ENCODE data around the gene SASH3.

Gene SASH3

DNA sequence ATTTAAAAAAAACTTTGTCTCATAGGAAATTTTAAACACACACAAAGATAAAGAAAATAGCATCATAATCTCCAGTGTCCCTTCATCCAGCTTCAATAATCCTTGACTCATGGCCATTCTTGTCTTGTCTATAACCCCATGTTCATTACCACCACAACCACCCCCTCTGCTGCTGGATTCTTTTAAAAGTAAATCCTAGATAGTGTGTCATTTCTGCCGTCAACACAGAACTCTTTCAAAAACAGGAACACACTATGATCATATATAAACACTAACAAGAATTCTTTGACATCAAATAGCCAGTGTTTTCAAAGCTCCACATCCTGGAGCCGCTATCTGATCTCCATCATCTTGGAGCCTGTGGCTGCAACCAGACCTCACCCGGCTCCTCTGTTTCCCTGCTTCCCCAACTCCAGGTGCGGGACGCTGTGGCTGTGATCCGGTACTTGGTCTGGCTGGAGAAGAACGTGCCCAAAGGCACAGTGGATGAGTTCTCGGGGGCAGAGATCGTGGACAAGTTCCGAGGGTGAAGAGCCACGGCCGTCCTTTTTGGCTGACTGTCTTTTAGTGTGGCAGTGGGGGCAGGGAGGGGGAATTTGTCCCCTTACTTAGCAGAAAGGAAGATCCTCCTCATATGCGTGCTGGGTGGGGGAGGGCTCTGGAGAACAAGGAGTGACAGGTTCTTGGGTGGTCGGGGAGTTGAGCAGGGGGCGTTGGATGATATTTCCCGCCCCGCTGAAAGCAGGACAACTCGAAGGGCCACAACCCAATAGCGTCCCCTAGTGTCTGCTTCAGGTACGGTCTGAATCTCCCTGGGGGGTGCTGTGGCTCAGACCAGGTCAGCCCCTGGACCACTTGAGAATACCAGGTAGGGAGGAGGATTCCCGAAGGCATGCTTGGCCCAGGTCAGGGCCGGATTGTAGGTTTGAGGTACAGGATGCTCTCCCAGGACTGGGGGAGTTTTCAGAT is 25.4 kb upstream of the SASH3 start:
- intact Hi-C loops (cut with DNase I) = no loop called here
- DNase-seq = peak in 2 of 42 donors; percentile 4 to 23

- intact Hi-C loops (cut with DNase I) = no loop called here
- DNase-seq = no peak
Measured at GRCh38 chrX:129755779-129756650, 23.7 kb upstream of the SASH3 start.

DNA sequence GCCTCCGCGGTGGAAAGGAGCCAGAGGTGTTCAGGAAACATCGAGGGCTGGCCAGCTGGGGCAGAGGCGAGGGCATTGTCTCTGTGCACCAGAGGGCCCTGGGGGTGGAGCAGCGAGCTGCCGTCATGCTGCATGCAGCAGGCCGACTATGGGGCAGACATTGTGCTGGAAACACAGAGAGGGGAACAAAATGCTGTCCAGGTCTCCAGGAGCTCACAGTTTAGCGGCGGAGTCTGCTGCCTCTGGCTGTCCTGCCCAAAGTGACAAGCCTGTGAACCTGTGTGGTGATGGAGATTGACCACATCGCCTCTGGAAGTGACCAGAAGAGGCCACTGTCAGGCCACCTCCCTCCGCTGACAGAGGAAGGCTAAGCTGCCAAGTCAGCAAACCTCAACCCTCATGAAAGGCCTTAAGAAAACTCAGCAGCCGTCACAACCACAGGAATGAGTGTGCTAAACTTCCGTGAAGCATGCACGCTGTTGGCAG is 20.1 kb upstream of the SASH3 start:
- intact Hi-C loops (cut with DNase I) = no loop called here
- DNase-seq = peak; percentile 8 to 77 (median 57)

DNA sequence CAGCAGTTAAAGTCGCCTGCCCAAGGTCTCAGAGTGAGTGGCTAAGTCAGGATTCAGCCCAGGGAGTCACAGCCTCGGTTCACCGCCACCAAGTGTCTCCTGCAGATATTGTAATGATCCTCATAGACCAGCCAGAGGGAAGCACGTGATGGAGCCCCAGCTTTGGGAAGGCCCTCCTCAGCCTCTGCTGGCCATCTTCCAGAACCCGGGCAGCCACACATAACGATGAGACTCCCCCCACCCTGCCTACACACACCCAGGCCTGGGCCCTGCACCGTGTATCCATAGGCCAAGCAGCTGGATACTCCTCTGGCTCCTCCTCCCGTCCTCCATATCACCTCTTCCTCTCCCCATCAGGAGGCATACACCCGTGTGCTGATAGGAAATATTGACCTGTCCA is 19.6 kb upstream of the SASH3 start:
- DNase-seq = peak in 1 of 42 donors; percentile 24
- intact Hi-C loops (cut with DNase I) = no loop called here

DNA sequence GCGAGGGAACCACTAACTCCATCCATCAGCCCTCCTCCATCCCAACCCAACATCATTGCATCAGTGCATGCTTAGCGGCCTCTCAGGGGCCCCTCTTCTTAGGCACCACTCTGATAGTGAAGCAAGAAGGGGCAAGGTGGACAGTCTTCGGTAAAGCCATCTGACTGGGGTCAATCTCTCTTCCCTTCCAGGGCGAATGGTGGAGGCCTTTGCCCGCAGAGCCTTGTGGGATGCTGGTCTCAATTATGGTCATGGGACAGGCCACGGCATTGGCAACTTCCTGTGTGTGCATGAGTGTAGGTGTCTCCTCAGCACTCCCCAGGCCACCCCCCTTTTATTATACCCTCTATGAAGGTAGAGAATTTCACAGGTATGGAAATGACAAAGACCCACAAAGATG is 18.8 kb upstream of the SASH3 start:
- intact Hi-C loops (cut with DNase I) = no loop called here
- no peak for DNase-seq

GRCh38 chrX:129761596-129761995 is 18.2 kb upstream of the SASH3 start:
- intact Hi-C loops (cut with DNase I) = no loop called here
- DNase-seq = no peak

GRCh38 chrX:129762448-129762847 is 17.3 kb upstream of the SASH3 start:
- intact Hi-C loops (cut with DNase I) = no loop called here
- no peak for DNase-seq

- intact Hi-C loops (cut with DNase I) = no loop called here
- no peak for DNase-seq
Measured at GRCh38 chrX:129763666-129764065, 16.1 kb upstream of the SASH3 start.

DNA sequence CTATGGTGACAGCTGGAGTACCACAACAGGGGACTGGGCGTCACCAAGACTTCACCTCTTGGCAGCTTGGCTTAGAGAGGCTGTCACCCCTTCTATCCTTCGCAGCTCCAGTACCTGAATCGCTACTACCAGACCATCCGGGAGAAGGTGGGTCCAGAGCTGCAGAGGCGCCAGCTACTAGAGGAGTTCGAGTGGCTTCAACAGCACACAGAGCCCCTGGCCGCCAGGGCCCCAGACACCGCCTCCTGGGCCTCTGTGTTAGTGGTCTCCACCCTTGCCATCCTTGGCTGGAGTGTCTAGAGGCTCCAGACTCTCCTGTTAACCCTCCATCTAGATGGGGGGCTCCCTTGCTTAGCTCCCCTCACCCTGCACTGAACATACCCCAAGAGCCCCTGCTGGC is 11.6 kb upstream of the SASH3 start:
- intact Hi-C loops (cut with DNase I) = no loop called here
- no peak for DNase-seq

GRCh38 chrX:129768586-129769466 is 10.9 kb upstream of the SASH3 start:
- DNase-seq = no peak
- intact Hi-C loops (cut with DNase I) = no loop called here

DNA sequence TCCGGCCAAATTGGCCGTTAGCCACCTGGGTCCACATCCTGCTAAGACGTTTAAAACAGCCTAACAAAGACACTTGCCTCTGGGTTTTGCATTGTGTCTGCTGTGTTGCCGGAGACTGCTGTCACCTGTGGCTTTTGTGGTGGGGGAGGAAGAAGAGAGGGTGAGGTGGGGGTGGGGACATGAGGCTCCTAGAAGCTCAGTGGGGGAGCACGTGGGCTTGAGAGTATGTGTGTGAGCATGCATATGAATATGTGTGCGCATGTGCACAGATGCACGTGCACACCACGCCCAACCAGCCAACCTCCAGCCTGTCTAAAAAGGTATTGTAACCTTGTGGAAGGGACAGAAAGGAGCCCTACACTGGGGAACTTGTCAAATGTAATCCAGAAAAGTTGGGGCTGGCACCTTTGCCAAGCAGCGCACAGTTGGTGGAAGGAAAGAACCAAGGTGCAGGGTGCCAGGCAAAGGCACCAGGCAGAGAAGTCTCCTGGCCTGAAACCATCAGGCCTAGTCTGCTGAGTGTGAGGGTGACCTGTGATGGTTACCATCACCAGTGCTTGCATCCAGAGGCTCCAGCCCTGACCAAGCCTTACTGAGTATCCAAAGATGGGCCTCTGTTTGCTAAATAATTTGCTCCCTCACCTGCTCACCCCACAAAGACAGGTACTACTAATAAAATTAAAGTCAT is 10.1 kb upstream of the SASH3 start:
- intact Hi-C loops (cut with DNase I) = no loop called here

GRCh38 chrX:129771266-129771995 is 8.3 kb upstream of the SASH3 start:
- intact Hi-C loops (cut with DNase I) = no loop called here
- DNase-seq = no peak

More for the DNA sequence above, 10.1 kb upstream of the SASH3 start:
- DNase-seq = no peak

DNA sequence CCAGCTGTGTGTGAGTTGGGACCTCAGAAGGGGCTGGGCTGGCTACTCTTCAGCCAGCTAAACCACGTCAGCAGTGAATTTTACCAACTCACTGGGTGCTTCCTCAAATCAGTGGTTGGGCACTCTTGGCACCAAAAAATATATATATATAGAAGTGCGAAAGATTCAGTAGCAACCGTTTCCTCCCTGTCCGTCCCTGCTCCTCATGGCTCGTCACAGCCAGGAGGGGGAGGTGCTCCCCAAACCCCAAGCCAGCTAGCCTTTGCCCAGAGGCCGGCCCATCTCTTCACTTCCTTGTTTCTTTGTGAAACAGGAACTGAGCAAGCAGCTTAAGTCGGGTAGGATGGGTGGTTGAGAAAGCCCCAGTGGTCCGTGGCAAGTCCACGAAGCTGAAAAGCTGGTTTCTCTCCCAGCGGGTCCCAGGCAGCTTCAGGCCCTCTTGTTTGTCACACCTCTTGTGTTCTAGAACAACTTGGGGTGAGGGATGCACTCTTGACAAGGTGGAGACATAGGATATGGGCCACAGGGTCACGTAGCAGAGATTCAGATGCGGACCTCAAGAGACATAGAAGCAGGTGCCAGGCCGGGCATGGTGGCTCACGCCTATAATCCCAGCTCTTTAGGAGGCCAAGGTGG is 6.8 kb upstream of the SASH3 start:
- intact Hi-C loops (cut with DNase I) = no loop called here
- DNase-seq = peak in 36 of 42 donors; percentile 8 to 78 (median 41)

- no peak for DNase-seq
- intact Hi-C loops (cut with DNase I) = no loop called here
Measured at GRCh38 chrX:129773649-129774458, 5.9 kb upstream of the SASH3 start.

GRCh38 chrX:129777218-129778030 is 2.3 kb upstream of the SASH3 start:
- peak in 10 of 42 donors; percentile 5 to 52 (median 30) for DNase-seq
- intact Hi-C loops (cut with DNase I) = no loop called here

Data from head of caudate nucleus (tissue), 42 donors.